ENCODE results near the gene MEIOB. TPM values are rescaled to one million over a fixed set of nuclear protein-coding genes. Genes with fewer than 3 reads are reported as not detected.
"Not testable (repeated sequence)": the region's sequence is repeated elsewhere in the genome, so short reads cannot be mapped to it uniquely, and the experiment has no call there.

The MEIOB gene, protein sequence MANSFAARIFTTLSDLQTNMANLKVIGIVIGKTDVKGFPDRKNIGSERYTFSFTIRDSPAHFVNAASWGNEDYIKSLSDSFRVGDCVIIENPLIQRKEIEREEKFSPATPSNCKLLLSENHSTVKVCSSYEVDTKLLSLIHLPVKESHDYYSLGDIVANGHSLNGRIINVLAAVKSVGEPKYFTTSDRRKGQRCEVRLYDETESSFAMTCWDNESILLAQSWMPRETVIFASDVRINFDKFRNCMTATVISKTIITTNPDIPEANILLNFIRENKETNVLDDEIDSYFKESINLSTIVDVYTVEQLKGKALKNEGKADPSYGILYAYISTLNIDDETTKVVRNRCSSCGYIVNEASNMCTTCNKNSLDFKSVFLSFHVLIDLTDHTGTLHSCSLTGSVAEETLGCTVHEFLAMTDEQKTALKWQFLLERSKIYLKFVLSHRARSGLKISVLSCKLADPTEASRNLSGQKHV
- not detected for total RNA-seq (2013)
- polyA plus RNA-seq (not detected), polyA minus RNA-seq (not detected in 2 replicates), total RNA-seq (0 to 0.30 (median 0) reads per million in 11 experiments)

DNA sequence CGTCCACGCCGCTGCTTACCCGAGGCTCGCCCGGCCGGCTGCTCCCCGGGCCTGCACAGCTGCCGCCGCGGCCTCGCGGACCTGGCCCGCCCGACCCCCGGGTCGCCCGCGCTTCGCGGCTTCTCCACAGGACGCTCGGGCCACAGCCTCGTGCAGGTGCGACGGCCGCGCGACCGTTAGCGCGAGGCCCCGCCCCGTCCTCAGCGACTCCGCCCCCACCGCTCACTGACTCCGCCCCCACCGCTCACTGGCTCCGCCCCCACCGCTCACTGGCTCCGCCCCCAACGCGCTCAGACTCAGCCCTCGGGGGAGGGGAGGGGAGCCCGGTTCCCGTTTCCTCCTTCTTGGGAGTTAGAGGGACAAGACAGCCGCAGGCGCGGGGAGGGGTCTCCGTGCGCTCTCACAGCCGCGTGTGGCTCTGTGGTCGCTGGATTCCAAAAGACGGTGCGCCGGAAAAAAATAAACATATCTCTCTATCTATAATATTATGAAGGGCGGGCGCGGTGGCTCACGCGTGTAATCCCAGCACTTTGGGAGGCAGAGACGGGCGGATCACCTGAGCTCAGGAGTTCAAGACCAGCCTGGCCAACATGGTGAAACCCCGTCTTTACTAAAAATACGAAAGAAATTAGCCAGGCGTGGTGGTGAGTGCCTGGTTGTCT, at the start of gene MEIOB:
TSS of gene MEIOB (minus strand) at position 191 of the 662 bp plus-strand sequence. CDS start 3,989 bp downstream, outside the sequence.
- Mint-ChIP-seq H3K27ac (peak within 1 kb of the TSS in 1 of 7 donors; percentile 58), H3K27me3 (ENCODE audit: low read depth in 3 of 3) (peaks cover 26 to 40% (median 39%) of the 10 kb centered on the region in 3 donors), H3K9me3 (peaks cover 4 to 9% (median 7%) of the 10 kb centered on the region in 7 donors), H3K36me3 (peaks cover 0 to 2% of the 10 kb centered on the region in 2 donors), H3K4me3 (peak within 1 kb of the TSS; percentile 62 to 92), H3K4me1 (peaks cover 7% of the 10 kb centered on the region)
- H2AFZ ChIP-seq (ENCODE audit: insufficient read depth, low read depth, low read length, poor library complexity, severe bottlenecking) = no peak within 1 kb of the TSS
- TF ChIP-seq, protein P1, sequence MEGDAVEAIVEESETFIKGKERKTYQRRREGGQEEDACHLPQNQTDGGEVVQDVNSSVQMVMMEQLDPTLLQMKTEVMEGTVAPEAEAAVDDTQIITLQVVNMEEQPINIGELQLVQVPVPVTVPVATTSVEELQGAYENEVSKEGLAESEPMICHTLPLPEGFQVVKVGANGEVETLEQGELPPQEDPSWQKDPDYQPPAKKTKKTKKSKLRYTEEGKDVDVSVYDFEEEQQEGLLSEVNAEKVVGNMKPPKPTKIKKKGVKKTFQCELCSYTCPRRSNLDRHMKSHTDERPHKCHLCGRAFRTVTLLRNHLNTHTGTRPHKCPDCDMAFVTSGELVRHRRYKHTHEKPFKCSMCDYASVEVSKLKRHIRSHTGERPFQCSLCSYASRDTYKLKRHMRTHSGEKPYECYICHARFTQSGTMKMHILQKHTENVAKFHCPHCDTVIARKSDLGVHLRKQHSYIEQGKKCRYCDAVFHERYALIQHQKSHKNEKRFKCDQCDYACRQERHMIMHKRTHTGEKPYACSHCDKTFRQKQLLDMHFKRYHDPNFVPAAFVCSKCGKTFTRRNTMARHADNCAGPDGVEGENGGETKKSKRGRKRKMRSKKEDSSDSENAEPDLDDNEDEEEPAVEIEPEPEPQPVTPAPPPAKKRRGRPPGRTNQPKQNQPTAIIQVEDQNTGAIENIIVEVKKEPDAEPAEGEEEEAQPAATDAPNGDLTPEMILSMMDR (IDR thresholded peaks at IDR 0.05) = no peak
- peak; percentile 16 to 52 (median 30) for DNase-seq
- no peaks in the 10 kb centered on the region for H4K20me1 ChIP-seq (ENCODE audit: insufficient read depth, low read length)
- H3K27me3 ChIP-seq (ENCODE audit: control insufficient read depth in 2 of 2, insufficient read depth in 2 of 2, low read length in 2 of 2) = peaks cover 10 to 28% of the 10 kb centered on the region in 2 donors
- peaks cover 0 to 8% of the 10 kb centered on the region in 2 donors for H3K4me1 ChIP-seq (ENCODE audit: control insufficient read depth in 1 of 2, insufficient read depth in 2 of 2, low read length in 2 of 2)
- H3K27ac ChIP-seq (ENCODE audit: low read depth in 1 of 2, low read length in 2 of 2) = no peak within 1 kb of the TSS
- H3K4me2 ChIP-seq (replicated peaks; ENCODE audit: extremely low read depth, low read length, poor library complexity, severe bottlenecking) = peak within 1 kb of the TSS; percentile 46
- peak within 1 kb of the TSS in 1 of 3 experiments; percentile 32 for H3K4me3 ChIP-seq (replicated peaks in 1 of 3; ENCODE audit: low read depth in 2 of 3, low read length in 3 of 3)
- H3K79me2 ChIP-seq (ENCODE audit: insufficient read depth, low read length) = no peaks in the 10 kb centered on the region
- H3K36me3 ChIP-seq (replicated peaks in 1 of 2; ENCODE audit: control insufficient read depth in 1 of 2, insufficient read depth in 2 of 2, low read length in 2 of 2) = no peaks in the 10 kb centered on the region
- intact Hi-C loops (cut with micrococcal nuclease) = no loop called here
- H3K9ac ChIP-seq (ENCODE audit: insufficient read depth, low read length, poor library complexity, severe bottlenecking) = no peak within 1 kb of the TSS
- 20% methylated on average over 31 of the region's 68 CpGs for WGBS (ENCODE audit: insufficient coverage)
- peaks cover 4 to 8% of the 10 kb centered on the region in 2 donors for H3K9me3 ChIP-seq (replicated peaks in 1 of 2; ENCODE audit: control insufficient read depth in 1 of 2, insufficient read depth in 1 of 2, low read length in 2 of 2)

DNA sequence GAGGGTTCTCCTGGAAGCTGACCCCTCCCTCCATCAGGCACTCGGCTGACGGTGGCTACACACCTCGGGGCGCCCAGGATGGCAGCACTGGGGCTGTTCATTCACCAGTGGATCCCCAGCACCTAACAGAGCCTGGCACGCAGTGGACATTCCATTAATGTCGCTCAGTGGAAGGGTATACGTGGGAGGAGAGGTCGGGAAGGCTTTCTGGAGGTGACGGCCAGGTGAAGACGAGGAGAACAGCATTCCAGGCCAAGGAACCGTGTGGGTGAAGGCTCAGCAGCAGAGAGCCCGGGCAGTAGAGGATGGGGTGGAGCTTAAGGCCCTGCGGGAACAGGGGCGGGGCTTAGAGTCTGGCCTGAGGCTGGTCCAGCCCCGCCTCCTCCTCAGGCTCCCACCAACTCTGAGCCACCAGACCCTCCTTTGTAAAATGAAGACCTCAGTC, 48.8 kb upstream of the MEIOB start:
- H3K4me3 ChIP-seq (replicated peaks in 1 of 3; ENCODE audit: low read depth in 2 of 3, low read length in 3 of 3) = no peak overlapping the region
- peaks cover 0 to 18% (median 6%) of the 10 kb centered on the region in 7 donors for H3K9me3 Mint-ChIP-seq
- 21% methylated on average over 8 of the region's 15 CpGs for WGBS (ENCODE audit: insufficient coverage)
- H3K27ac Mint-ChIP-seq = peak overlapping the region in 1 of 7 donors; percentile 23
- no peaks in the 10 kb centered on the region for H4K20me1 ChIP-seq (ENCODE audit: insufficient read depth, low read length)
- H3K27me3 Mint-ChIP-seq (ENCODE audit: low read depth in 3 of 3) = peaks cover 80 to 94% (median 83%) of the 10 kb centered on the region in 3 donors
- peak overlapping the region in 1 of 2 donors; percentile 79 for H3K4me3 Mint-ChIP-seq
- no peak overlapping the region for H3K9ac ChIP-seq (ENCODE audit: insufficient read depth, low read length, poor library complexity, severe bottlenecking)
- peaks cover 6 to 9% of the 10 kb centered on the region in 2 donors for H3K4me1 ChIP-seq (ENCODE audit: control insufficient read depth in 1 of 2, insufficient read depth in 2 of 2, low read length in 2 of 2)
- peaks cover 18 to 83% of the 10 kb centered on the region in 2 donors for H3K27me3 ChIP-seq (ENCODE audit: control insufficient read depth in 2 of 2, insufficient read depth in 2 of 2, low read length in 2 of 2)
- TF ChIP-seq, protein P1 (IDR thresholded peaks at IDR 0.05) = no peak
- H3K9me3 ChIP-seq (replicated peaks in 1 of 2; ENCODE audit: control insufficient read depth in 1 of 2, insufficient read depth in 1 of 2, low read length in 2 of 2) = peaks cover 0 to 15% of the 10 kb centered on the region in 2 donors
- H2AFZ ChIP-seq (ENCODE audit: insufficient read depth, low read depth, low read length, poor library complexity, severe bottlenecking) = peak overlapping the region; percentile 1
- H3K4me2 ChIP-seq (replicated peaks; ENCODE audit: extremely low read depth, low read length, poor library complexity, severe bottlenecking) = no peak overlapping the region
- intact Hi-C loops (cut with micrococcal nuclease) = loop anchor here in 1 of 2 donors (5.0 kb wide), 1 partner anchor 63 kb away; no protein-coding TSS in a partner anchor
- H3K79me2 ChIP-seq (ENCODE audit: insufficient read depth, low read length) = no peaks in the 10 kb centered on the region
- H3K27ac ChIP-seq (ENCODE audit: low read depth in 1 of 2, low read length in 2 of 2) = no peak overlapping the region
- no peak for DNase-seq
- H3K36me3 ChIP-seq (replicated peaks in 1 of 2; ENCODE audit: control insufficient read depth in 1 of 2, insufficient read depth in 2 of 2, low read length in 2 of 2) = no peaks in the 10 kb centered on the region
- peaks cover 16% of the 10 kb centered on the region for H3K4me1 Mint-ChIP-seq
- H3K36me3 Mint-ChIP-seq = peaks cover 0 to 6% of the 10 kb centered on the region in 2 donors

DNA sequence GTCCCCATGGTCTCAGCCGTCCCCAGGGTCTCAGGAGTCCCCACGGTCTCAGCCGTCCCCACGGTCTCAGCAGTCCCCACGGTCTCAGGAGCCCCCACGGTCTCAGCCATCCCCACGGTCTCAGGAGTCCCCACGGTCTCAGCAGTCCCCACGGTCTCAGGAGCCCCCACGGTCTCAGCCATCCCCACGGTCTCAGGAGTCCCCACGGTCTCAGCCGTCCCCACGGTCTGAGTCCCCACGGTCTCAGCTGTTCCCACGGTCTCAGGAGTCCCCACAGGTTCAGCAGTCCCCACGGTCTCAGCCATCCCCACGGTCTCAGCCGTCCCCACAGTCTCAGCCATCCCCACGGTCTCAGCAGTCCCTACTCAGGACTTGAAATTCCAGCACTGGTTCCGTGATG, 48.2 kb upstream of the MEIOB start:
- not testable (repeated sequence) for DNase-seq; H3K9ac ChIP-seq (ENCODE audit: insufficient read depth, low read length, poor library complexity, severe bottlenecking); H3K36me3 ChIP-seq (replicated peaks in 1 of 2; ENCODE audit: control insufficient read depth in 1 of 2, insufficient read depth in 2 of 2, low read length in 2 of 2); H3K27ac ChIP-seq (ENCODE audit: low read depth in 1 of 2, low read length in 2 of 2); H3K36me3 Mint-ChIP-seq; H3K27ac Mint-ChIP-seq; H3K4me2 ChIP-seq (replicated peaks; ENCODE audit: extremely low read depth, low read length, poor library complexity, severe bottlenecking); H4K20me1 ChIP-seq (ENCODE audit: insufficient read depth, low read length); H3K4me1 ChIP-seq (ENCODE audit: control insufficient read depth in 1 of 2, insufficient read depth in 2 of 2, low read length in 2 of 2); H3K4me3 ChIP-seq (replicated peaks in 1 of 3; ENCODE audit: low read depth in 2 of 3, low read length in 3 of 3); H2AFZ ChIP-seq (ENCODE audit: insufficient read depth, low read depth, low read length, poor library complexity, severe bottlenecking); H3K79me2 ChIP-seq (ENCODE audit: insufficient read depth, low read length)
- Mint-ChIP-seq H3K9me3 (peaks cover 0 to 20% (median 6%) of the 10 kb centered on the region in 7 donors), H3K4me3 (peak overlapping the region in 1 of 2 donors; percentile 79), H3K27me3 (ENCODE audit: low read depth in 3 of 3) (peaks cover 80 to 96% (median 90%) of the 10 kb centered on the region in 3 donors), H3K4me1 (peaks cover 16% of the 10 kb centered on the region)
- H3K27me3 ChIP-seq (ENCODE audit: control insufficient read depth in 2 of 2, insufficient read depth in 2 of 2, low read length in 2 of 2) = peaks cover 18 to 83% of the 10 kb centered on the region in 2 donors
- H3K9me3 ChIP-seq (replicated peaks in 1 of 2; ENCODE audit: control insufficient read depth in 1 of 2, insufficient read depth in 1 of 2, low read length in 2 of 2) = peaks cover 0 to 15% of the 10 kb centered on the region in 2 donors
- 78% methylated on average over 20 of the region's 21 CpGs for WGBS (ENCODE audit: insufficient coverage)
- intact Hi-C loops (cut with micrococcal nuclease) = loop anchor here in 1 of 2 donors (5.0 kb wide), 1 partner anchor 63 kb away; no protein-coding TSS in a partner anchor

Measured in CD14-positive monocyte (primary cell).